GM19193 (cell line): ENCODE data around the gene PLD3.

Source experiments
- POLR2A ChIP-seq: IDR thresholded peaks from 4 replicates; pipeline ENCODE4 v1.6.1; 2011; ENCODE audit not compliant: insufficient read depth, insufficient read length; ENCODE audit errors: extremely low read depth

The PLD3 gene

GRCh38 chr19:40366697-40367561, 18.4 kb downstream of the PLD3 start:
- no peak for TF ChIP-seq POLR2A

GRCh38 chr19:40367577-40368434, 19.3 kb downstream of the PLD3 start:
- TF ChIP-seq POLR2A = no peak

GRCh38 chr19:40369797-40370196, 21.3 kb downstream of the PLD3 start:
- no peak for TF ChIP-seq POLR2A

- TF ChIP-seq POLR2A = no peak
Observed at GRCh38 chr19:40370997-40371801, 22.7 kb downstream of the PLD3 start.

GRCh38 chr19:40371802-40372122, 23.3 kb downstream of the PLD3 start:
- no peak for TF ChIP-seq POLR2A

- no peak for TF ChIP-seq POLR2A
Observed at GRCh38 chr19:40374084-40374483, 25.6 kb downstream of the PLD3 start.

GRCh38 chr19:40376286-40376862, 27.9 kb downstream of the PLD3 start:
- TF ChIP-seq POLR2A = no peak

- TF ChIP-seq POLR2A = no peak
Observed at GRCh38 chr19:40377876-40378385, 29.4 kb downstream of the PLD3 start.

GRCh38 chr19:40378509-40378908, 30.0 kb downstream of the PLD3 start:
- no peak for TF ChIP-seq POLR2A

GRCh38 chr19:40379446-40380198, 31.1 kb downstream of the PLD3 start:
- TF ChIP-seq POLR2A = no peak

GRCh38 chr19:40380199-40381037, 31.9 kb downstream of the PLD3 start:
- TF ChIP-seq POLR2A = no peak

- TF ChIP-seq POLR2A = no peak
Observed at GRCh38 chr19:40381321-40381720, 32.8 kb downstream of the PLD3 start.

- no peak for TF ChIP-seq POLR2A
Observed at GRCh38 chr19:40383668-40384248, 35.3 kb downstream of the PLD3 start.
